Dedifferentiated amniotic fluid mesenchymal stem cell (primary cell): ENCODE measurements around the gene KLK11.

Experiments
- DNase-seq: peaks from one replicate; pipeline ENCODE4 v3.0.0-alpha.2; 2016; ENCODE audit errors: extremely low spot score

The KLK11 gene

GRCh38 chr19:50972795-50973376 is 53.5 kb downstream of the KLK11 start:
- no peak for DNase-seq
